H1 (cell line): ENCODE data around the gene PARD3. TPM values are rescaled to one million over a fixed set of nuclear protein-coding genes. Genes with fewer than 3 reads are reported as not detected.
"Not testable (repeated sequence)": the region's sequence is repeated elsewhere in the genome, so short reads cannot be mapped to it uniquely, and the experiment has no call there.

Experiments used
- CTCF ChIA-PET: fragments of 300-600 bp; sonication (Branson Sonifier 250); formaldehyde crosslinking; loops from one replicate; lab custom pipeline; 2021; ENCODE audit not compliant: partially characterized antibody; lab: Charles Lee
- POLR2A ChIA-PET: fragments of 300-600 bp; sonication (Branson Sonifier 250); formaldehyde crosslinking; loops from one replicate; lab custom pipeline; 2021; ENCODE audit warnings: inconsistent platforms; ENCODE audit not compliant: partially characterized antibody; lab: Charles Lee
- DNase-seq, 2 experiments: peaks; one replicate each; pipeline versions ENCODE4 v3.0.0 to v3.0.0-alpha.2; 2010 to 2022; ENCODE audit warnings: low spot score in 2 of 2, low read depth in 1 of 2, mixed read lengths in 1 of 2
- FAIRE-seq: peaks from 2 replicates; lab custom pipeline; 2011; peaks lifted over from hg19 to GRCh38; lab: Jason Lieb, UNC
- H2AFZ ChIP-seq: 2 replicates; pipeline ENCODE4 v1.8.1; 2012; ENCODE audit warnings: low read length, inconsistent platforms
- H2AK5ac ChIP-seq: 2 replicates; pipeline ENCODE4 v1.6.1; 2013; ENCODE audit warnings: low read depth, low read length
- H2BK120ac ChIP-seq: replicated peaks from 2 replicates; pipeline ENCODE3; 2013; ENCODE audit warnings: low read depth, low read length, inconsistent platforms
- H2BK12ac ChIP-seq: 2 replicates; pipeline ENCODE4 v1.6.1; 2013; ENCODE audit warnings: low read depth, low read length
- H2BK15ac ChIP-seq: 2 replicates; pipeline ENCODE4 v1.6.1; 2013; ENCODE audit warnings: low read length
- H2BK20ac ChIP-seq: 2 replicates; pipeline ENCODE4 v1.6.1; 2013; ENCODE audit warnings: low read length
- H2BK5ac ChIP-seq: 2 replicates; pipeline ENCODE4 v1.6.1; 2013; ENCODE audit warnings: low read depth, low read length
- H3K14ac ChIP-seq: 2 replicates; pipeline ENCODE4 v1.6.1; 2013; ENCODE audit warnings: inconsistent platforms; ENCODE audit not compliant: insufficient read length
- H3K18ac ChIP-seq: 2 replicates; pipeline ENCODE4 v1.6.1; 2013; ENCODE audit warnings: low read length; ENCODE audit errors: extremely low read depth
- H3K23ac ChIP-seq: 2 replicates; pipeline ENCODE4 v1.6.1; 2013; ENCODE audit warnings: inconsistent platforms; ENCODE audit not compliant: insufficient read length
- H3K23me2 ChIP-seq: 2 replicates; pipeline ENCODE4 v1.6.1; 2013; ENCODE audit warnings: low read depth, low read length
- H3K27ac ChIP-seq: 2 replicates; pipeline ENCODE4 v1.6.1; 2011; ENCODE audit warnings: low read depth, low read length, inconsistent platforms
- H3K27me3 ChIP-seq, 4 experiments: replicated peaks in 1 of 4; 1 replicate in 1 of 4; 2 replicates in 3 of 4; pipeline versions ENCODE4 v1.6.1 to v1.8.1; 2011 to 2013; ENCODE audit warnings: low read length in 3 of 4, mild to moderate bottlenecking in 3 of 4, inconsistent platforms in 2 of 4, mixed read lengths in 2 of 4, moderate library complexity in 1 of 4; ENCODE audit not compliant: control insufficient read depth in 3 of 4, insufficient read depth in 3 of 4; ENCODE audit errors: extremely low read depth in 1 of 4
- H3K36me3 ChIP-seq, 4 experiments: 2 replicates each; pipeline versions ENCODE4 v1.6.1 to v1.8.1; 2011 to 2013; ENCODE audit warnings: mild to moderate bottlenecking in 4 of 4, low read length in 3 of 4, moderate library complexity in 2 of 4, control low read depth in 1 of 4, inconsistent platforms in 1 of 4; ENCODE audit not compliant: insufficient read depth in 4 of 4, control insufficient read depth in 2 of 4
- H3K4ac ChIP-seq: replicated peaks from 2 replicates; pipeline ENCODE3; 2013; ENCODE audit warnings: low read length, low read depth, mixed read lengths, inconsistent platforms; ENCODE audit not compliant: insufficient read length
- H3K4me1 ChIP-seq, 4 experiments: replicated peaks in 1 of 4; 1 replicate in 1 of 4; 2 replicates in 3 of 4; pipeline versions ENCODE4 v1.6.1 to v1.8.1; 2011 to 2013; ENCODE audit warnings: low read length in 3 of 4, inconsistent platforms in 2 of 4, mixed read lengths in 1 of 4; ENCODE audit not compliant: insufficient read depth in 4 of 4, control insufficient read depth in 3 of 4
- H3K4me2 ChIP-seq, 2 experiments: 2 replicates each; pipeline versions ENCODE4 v1.6.1 to v1.8.1; 2011 to 2013; ENCODE audit warnings: low read depth in 2 of 2, low read length in 2 of 2, control low read depth in 1 of 2, inconsistent platforms in 1 of 2, mild to moderate bottlenecking in 1 of 2; ENCODE audit not compliant: insufficient read depth in 1 of 2
- H3K4me3 ChIP-seq, 4 experiments: fragments of 200-600, 300-600 bp in 1 of 4; sonication (generic), shearing (Covaris generic), sonication (Bioruptor Twin) in 1 of 4; 2 replicates each; pipeline versions ENCODE4 v1.5.1 to v1.8.1; 2011 to 2016; ENCODE audit warnings: low read length in 4 of 4, low read depth in 3 of 4, control low read depth in 2 of 4, inconsistent platforms in 2 of 4, mild to moderate bottlenecking in 2 of 4, mixed read lengths in 1 of 4, moderate library complexity in 1 of 4; ENCODE audit not compliant: insufficient read depth in 2 of 4; ENCODE audit errors: extremely low read depth in 1 of 4
- H3K56ac ChIP-seq: replicated peaks from 2 replicates; pipeline ENCODE3; 2013; ENCODE audit warnings: low read depth, mild to moderate bottlenecking, mixed read lengths, low read length, inconsistent platforms; ENCODE audit not compliant: insufficient read length
- H3K79me1 ChIP-seq: 2 replicates; pipeline ENCODE4 v1.6.1; 2013; ENCODE audit warnings: low read depth, low read length, control low read depth
- H3K79me2 ChIP-seq, 2 experiments: 2 replicates each; pipeline versions ENCODE4 v1.6.1 to v1.8.1; 2012 to 2013; ENCODE audit warnings: low read length in 2 of 2, mild to moderate bottlenecking in 2 of 2, inconsistent platforms in 1 of 2; ENCODE audit not compliant: insufficient read depth in 2 of 2, control insufficient read depth in 1 of 2
- H3K9ac ChIP-seq, 4 experiments: replicated peaks in 1 of 4; 1 replicate in 1 of 4; 2 replicates in 3 of 4; pipeline versions ENCODE4 v1.6.1 to v1.8.1; 2011 to 2013; ENCODE audit warnings: low read depth in 3 of 4, low read length in 3 of 4, control low read depth in 2 of 4, mild to moderate bottlenecking in 2 of 4, moderate library complexity in 2 of 4, inconsistent platforms in 1 of 4; ENCODE audit errors: extremely low read depth in 1 of 4
- H3K9me3 ChIP-seq, 2 experiments: 2 replicates each; pipeline versions ENCODE4 v1.6.1 to v1.8.1; 2012 to 2013; ENCODE audit warnings: mild to moderate bottlenecking in 2 of 2, moderate library complexity in 2 of 2, control low read depth in 1 of 2, inconsistent platforms in 1 of 2, low read depth in 1 of 2, low read length in 1 of 2, mixed read lengths in 1 of 2; ENCODE audit not compliant: insufficient read depth in 2 of 2
- H4K20me1 ChIP-seq, 2 experiments: replicated peaks in 1 of 2; 2 replicates each; pipeline versions ENCODE3 to v1.8.1; 2011 to 2013; ENCODE audit warnings: inconsistent platforms in 2 of 2, low read length in 2 of 2, mild to moderate bottlenecking in 1 of 2; ENCODE audit not compliant: insufficient read depth in 2 of 2, control insufficient read depth in 1 of 2
- H4K5ac ChIP-seq: 2 replicates; pipeline ENCODE4 v1.6.1; 2013; ENCODE audit warnings: low read length, low read depth, mixed read lengths, inconsistent platforms; ENCODE audit not compliant: insufficient read length
- H4K8ac ChIP-seq: 2 replicates; pipeline ENCODE4 v1.8.0; 2013; ENCODE audit warnings: mild to moderate bottlenecking, moderate library complexity, low read length, inconsistent platforms; ENCODE audit not compliant: insufficient read depth; ENCODE audit errors: extremely low read depth
- H4K91ac ChIP-seq: replicated peaks from 2 replicates; pipeline ENCODE3; 2013; ENCODE audit warnings: low read length, mixed read lengths, inconsistent platforms; ENCODE audit not compliant: insufficient read length
- whole genome bisulfite sequencing, 2 experiments: shearing (Covaris generic) in 1 of 2; methylation state at CpG; one replicate each; pipeline versions ENCODE4 v1.1.6 to v1.1.7; 2013 to 2015; ENCODE audit warnings: low lambda C conversion rate in 2 of 2, mixed read lengths in 2 of 2, inconsistent platforms in 1 of 2, low coverage in 1 of 2, missing lambda C conversion rate in 1 of 2; ENCODE audit not compliant: insufficient replicate concordance in 2 of 2, insufficient coverage in 1 of 2, insufficient read length in 1 of 2; ENCODE audit errors: extremely low coverage in 1 of 2, missing lambda C conversion rate in 1 of 2; 5-methylcytosine and 5-hydroxymethylcytosine counted together
- polyA plus RNA-seq, 7 experiments: library from polyadenylated mRNA; depleted of rRNA in 3 of 7; stranded (reverse) in 5 of 7; unstranded in 2 of 7; fragments of >200 nt in 5 of 7; fragments of 200-250 nt in 2 of 7; gene quantifications; 1 replicate in 5 of 7; 2 replicates in 1 of 7; 4 replicates in 1 of 7; pipeline versions ENCODE4 v1.2.1 to v1.2.3, GENCODE V29; 2011 to 2013; ENCODE audit warnings: missing spikeins in 2 of 7, mixed read lengths in 2 of 7
- total RNA-seq: library from RNA; stranded (reverse); fragmentation: NEBNext Ultra II Directional; extraction: Animal tissue kit (Norgen Biotek cat#: 25700); gene quantifications from 2 replicates; pipeline ENCODE4 v1.2.1, GENCODE V29; 2021

PARD3 gene
- total and polyA plus RNA-seq, 2 of the 8 experiments (the other 6 are each of a cell fraction or from before 2014, with no cell fraction given) = 19.7 to 49.1 TPM

- not testable (repeated sequence) for H4K8ac ChIP-seq, H3K18ac ChIP-seq, H3K23ac ChIP-seq, H4K5ac ChIP-seq, H3K4ac ChIP-seq, H4K91ac ChIP-seq, H2BK20ac ChIP-seq, H2BK15ac ChIP-seq, H3K23me2 ChIP-seq, H2AK5ac ChIP-seq, H3K56ac ChIP-seq, FAIRE-seq, H3K4me2 ChIP-seq, H3K9ac ChIP-seq, H3K4me3 ChIP-seq, H2AFZ ChIP-seq, H2BK120ac ChIP-seq, DNase-seq, H3K27me3 ChIP-seq, H2BK5ac ChIP-seq, H3K14ac ChIP-seq, H3K27ac ChIP-seq, H3K36me3 ChIP-seq, H3K9me3 ChIP-seq, H2BK12ac ChIP-seq, H3K4me1 ChIP-seq
- Histone ChIP-seq H3K79me2 (peaks cover 5 to 100% of the 10 kb centered on the region in 2 experiments), H4K20me1 (peaks cover 2 to 21% of the 10 kb centered on the region in 2 experiments), H3K79me1 (peaks cover 20% of the 10 kb centered on the region)
- POLR2A ChIA-PET = interaction anchor here (0.6 kb wide), 1 partner anchor 125 kb away, joined by 3 read pairs; no protein-coding TSS in a partner anchor
- CTCF ChIA-PET = interaction anchor here (0.6 to 4.0 kb wide), 6 partner anchors 17 to 628 kb away, joined by 3 to 12 read pairs (median 3); no protein-coding TSS in a partner anchor
- WGBS, 2 experiments = 82% methylated on average over 4 of the region's 5 CpGs; no CpG with 5 or more reads in 1 of the 2 experiments
Observed at GRCh38 chr10:34793581-34793980, 21.5 kb downstream of the PARD3 start.
